HG02571 (cell line): ENCODE results near the gene ARMH3.

Source experiments
- ATAC-seq: cut with Tn5 transposase; IDR thresholded peaks from one replicate; pipeline ENCODE4 v1.9.1; 2021; ENCODE audit warnings: mild to moderate bottlenecking, moderate library complexity; ENCODE audit not compliant: unreplicated experiment

The ARMH3 gene, protein sequence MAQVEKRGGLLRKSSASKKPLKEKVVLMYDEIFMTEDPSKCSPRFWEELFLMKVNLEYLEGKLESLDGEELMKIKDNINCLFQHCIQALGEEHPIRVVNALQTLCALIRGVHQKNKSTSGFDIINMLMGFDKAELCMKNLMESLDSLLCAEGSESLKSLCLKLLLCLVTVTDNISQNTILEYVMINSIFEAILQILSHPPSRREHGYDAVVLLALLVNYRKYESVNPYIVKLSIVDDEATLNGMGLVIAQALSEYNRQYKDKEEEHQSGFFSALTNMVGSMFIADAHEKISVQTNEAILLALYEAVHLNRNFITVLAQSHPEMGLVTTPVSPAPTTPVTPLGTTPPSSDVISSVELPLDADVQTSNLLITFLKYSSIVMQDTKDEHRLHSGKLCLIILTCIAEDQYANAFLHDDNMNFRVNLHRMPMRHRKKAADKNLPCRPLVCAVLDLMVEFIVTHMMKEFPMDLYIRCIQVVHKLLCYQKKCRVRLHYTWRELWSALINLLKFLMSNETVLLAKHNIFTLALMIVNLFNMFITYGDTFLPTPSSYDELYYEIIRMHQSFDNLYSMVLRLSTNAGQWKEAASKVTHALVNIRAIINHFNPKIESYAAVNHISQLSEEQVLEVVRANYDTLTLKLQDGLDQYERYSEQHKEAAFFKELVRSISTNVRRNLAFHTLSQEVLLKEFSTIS

DNA sequence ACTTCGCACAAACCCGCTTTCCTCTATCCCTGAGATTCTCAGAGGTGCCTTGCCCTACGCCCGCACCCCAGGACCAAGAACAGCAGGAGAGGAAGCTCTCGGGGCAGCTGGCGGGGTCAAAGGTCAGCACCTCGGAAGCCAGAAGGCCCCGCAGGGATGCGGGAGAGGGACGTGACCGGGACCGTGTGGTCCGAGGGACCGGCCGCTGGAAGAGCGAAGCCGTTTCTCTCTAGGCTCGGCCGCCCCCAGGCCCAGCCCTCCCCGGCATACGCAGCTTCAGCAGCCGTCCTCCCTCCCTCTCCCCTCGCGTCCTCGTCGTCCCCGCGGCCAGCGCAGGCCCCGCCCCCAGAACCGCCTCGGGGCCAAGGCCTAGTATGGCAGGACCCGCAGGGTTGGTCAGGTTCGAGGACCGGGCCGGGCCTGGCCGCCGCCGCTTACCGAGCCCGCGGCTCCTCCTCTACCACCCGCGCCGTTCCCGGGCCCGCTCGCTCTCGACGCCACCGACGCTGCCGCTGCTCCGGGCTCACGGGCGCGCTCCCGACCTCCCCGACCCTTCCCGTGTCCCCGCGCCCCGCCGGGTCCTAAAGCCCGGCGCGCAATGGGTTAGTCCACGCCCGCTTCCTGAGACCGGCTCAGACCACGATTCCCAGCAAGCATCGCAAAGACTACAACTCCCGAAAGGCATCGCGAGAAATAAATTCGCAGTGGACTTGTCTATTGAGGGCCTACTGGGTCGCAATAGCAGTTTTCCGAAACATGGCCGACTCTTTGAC is at the start of gene ARMH3:
ARMH3 (minus strand) TSS at position 527 of the 773 bp plus-strand sequence. CDS start 16,059 bp downstream, outside the sequence.
- ATAC-seq, result peak; percentile 88

DNA sequence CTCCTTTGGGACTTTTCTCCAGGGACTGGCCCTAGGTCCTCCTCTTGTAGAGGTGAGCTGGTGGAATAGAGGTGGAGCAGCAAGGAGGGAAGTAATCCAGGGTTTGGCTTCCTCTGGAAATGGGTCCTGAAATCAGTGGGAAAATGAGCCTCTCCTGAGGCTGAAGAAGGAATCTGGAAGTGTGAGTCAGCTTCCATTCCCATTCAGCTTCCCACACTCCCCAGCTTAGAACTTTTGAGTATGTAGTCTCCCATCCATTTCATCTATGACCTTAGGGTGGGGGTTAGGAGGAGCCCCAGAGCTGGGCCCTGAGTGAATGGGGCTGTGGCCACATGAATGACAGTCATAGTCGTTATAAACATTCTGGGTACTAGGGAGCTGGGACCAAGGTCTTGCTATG is 46.4 kb upstream of the ARMH3 start:
- no peak for ATAC-seq

DNA sequence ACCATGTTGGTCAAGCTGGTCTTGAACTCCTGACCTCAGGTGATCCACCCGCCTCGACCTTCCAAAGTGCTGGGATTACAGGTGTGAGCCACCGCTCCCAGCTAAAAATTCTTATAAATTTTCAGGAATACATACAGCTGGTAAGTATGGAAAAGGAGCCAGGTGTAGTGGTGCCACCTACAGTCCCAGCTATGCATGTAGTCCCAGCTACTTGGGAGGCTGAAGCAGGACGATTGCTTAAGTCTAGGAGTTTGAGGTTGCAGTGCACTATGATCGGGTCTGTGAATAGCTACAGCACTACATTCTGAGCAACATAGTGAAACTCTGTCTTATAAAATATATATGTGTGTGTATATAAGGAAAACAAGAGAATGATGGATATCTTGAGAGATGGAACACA is 45.2 kb upstream of the ARMH3 start:
- ATAC-seq, result no peak

DNA sequence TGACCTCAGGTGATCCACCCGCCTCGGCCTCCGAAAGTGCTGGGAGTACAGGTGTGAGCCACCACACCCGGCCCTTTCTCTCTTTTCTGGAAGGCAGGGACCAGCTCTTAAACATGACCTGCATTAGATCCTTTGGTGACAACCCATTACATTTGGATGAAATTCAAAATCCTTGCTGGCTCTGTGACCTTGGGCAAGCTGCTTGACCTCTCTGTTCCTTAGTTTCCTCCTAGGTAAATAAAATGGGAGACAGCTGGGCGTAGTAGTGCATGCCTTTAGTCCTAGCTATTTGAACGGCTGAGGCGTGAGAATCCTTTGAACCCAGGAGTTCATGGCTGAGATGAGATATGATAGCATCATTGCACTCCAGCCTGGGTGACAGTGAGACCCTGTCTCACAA is 40.5 kb upstream of the ARMH3 start:
- ATAC-seq, result no peak

DNA sequence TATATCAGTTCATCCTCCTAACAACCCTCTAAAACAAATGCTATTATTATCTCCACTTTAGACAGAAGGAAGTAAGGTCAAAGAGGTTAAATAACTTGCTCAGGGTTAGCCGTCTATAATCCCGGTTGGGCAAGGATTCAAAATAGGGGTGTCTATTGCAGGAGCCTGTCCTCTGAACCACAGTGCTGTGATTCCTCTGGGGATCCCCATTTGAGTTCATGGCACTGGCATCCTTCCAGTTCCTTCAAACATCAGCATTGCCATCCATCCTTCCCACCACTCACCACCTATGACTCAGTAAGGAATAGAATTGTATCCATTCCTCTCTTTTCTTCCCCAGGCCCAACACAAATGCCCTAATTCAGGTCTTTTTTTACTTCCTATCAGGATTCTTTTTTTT is 34.8 kb upstream of the ARMH3 start:
- ATAC-seq, result no peak

DNA sequence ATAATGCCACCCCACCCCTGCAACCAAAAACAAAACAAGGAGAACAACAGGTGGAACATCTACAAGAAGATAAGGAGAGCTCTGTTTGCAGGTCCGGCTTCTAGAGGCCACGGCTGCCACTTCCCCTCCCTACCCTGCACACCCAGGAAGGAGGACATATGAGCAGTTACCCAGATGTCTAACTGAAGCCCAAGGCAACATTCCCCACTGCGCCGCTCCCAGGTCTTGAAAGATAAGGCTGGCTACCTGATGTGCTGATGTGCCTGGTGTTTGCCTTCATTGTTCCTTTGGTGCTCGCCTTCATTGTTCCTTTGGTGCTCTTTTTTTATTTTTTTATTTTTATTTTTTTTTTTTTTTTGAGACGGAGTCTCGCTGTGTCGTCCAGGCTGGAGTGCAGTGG is 30.2 kb upstream of the ARMH3 start:
- ATAC-seq, result no peak

DNA sequence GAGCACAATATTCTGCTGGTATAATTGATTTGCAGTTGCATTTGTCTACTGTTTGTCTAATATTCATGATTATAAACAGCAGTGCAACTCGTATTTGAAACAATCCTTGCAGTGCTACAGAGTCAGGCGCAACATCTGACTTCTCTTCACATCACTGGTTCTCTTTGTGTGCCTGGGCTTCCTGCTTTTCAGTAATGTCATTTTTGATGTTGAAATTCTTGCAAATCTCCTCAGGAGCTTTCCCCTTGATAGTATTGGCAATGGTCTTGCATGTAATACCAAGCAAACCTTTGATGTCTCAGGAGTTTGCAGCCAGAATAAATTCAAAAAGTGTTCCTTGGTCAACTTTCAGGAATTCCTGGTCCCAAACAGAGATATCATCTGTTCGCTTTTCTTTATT is 29.4 kb upstream of the ARMH3 start:
- no peak for ATAC-seq

DNA sequence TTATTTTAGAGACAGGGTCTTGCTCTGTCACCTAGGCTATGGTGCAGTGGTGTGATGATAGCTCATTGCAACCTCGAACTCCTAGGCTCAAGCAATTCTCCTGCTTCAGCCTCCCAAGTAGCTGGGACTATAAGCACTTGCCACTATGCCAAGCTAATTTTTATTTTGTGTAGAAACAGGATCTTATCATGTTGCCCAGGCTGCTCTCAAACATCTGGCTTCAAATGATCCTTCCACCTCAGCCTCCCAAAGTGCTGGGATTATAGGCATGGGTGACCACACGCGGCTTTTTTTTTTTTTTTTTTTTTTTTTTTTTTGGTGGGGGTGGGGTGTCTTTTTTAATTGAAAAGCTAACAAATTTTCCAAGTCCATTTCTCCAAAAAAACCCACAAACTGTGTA is 27.6 kb upstream of the ARMH3 start:
- no peak for ATAC-seq

DNA sequence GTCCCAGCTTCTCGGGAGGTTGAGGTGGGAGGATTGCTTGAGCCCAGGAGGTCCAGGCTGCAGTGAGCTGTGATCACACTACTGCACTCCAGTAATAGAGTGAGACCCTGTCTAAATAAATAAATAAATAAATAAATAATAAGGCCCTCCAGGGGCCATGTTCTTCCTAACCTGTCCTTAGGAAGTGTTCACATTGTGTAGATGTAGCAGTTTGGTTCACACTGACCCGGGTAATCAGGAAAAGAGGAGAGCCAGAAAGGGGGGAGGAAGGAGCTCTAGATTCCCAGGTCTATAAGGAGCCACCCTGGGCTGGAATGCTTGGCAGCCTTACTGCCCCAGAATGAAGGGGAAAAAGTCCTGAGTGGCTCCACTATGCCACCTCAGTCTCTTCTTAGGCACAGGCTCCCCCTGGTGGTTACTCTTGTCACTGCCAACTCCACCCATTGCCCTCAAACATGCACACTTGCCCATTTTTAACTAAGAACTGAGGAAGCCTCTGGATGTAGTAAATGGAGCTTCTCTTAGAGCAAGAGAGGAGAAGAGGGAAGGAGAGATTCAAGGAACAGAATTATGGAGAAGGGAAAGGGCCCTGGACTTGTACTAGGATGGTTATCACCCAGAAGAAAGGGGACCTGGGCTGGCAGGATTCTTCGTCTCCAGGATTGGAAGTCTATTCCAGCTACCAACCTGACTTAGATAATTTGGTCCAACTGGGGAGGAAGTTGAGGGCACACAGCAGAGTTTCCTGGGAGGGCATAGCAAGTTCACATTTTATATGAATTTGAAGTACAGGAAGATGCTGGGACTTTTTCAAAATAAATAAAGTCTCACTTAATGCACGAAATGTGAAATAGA is 16.9 kb upstream of the ARMH3 start:
- ATAC-seq, result no peak

DNA sequence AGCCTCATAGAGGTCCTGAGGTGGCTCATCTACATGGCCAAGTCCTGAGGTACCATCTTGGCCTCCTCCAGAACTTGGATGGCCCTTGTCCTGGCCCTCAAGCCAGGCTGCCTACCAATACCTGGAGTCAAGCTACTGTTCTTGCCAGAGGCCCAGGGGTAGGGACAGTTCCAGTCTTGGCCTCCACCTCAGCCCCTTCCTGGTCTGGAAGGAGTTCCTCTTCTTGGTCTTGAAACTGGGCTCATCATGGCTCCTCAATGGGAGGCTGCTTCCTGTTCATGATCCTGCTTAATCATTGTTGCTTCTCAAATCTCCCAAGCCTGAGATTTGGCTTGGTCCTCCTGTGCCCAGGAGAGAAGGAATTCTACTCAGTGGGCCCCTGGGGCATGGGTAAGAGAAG is 13.1 kb upstream of the ARMH3 start:
- no peak for ATAC-seq

DNA sequence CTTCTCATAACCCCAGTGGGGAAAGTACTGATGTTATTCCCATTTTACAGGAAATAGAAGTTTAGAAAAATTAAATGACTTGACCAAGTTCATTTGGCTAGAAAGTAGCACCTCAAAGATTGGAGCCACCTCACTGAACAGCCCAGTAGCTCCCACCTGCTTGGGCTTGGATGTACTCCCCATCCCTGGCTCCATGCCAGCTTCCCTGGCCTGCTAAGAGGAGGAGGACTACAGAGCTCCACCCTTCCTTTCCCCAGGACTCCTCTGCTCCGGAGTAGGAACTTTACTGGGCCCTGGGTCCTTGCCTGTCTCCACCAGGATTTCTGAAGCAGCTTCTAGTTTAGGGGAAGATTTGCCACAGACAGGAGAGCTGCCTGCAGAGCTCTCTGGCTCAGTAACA is 12.2 kb upstream of the ARMH3 start:
- ATAC-seq, result no peak

DNA sequence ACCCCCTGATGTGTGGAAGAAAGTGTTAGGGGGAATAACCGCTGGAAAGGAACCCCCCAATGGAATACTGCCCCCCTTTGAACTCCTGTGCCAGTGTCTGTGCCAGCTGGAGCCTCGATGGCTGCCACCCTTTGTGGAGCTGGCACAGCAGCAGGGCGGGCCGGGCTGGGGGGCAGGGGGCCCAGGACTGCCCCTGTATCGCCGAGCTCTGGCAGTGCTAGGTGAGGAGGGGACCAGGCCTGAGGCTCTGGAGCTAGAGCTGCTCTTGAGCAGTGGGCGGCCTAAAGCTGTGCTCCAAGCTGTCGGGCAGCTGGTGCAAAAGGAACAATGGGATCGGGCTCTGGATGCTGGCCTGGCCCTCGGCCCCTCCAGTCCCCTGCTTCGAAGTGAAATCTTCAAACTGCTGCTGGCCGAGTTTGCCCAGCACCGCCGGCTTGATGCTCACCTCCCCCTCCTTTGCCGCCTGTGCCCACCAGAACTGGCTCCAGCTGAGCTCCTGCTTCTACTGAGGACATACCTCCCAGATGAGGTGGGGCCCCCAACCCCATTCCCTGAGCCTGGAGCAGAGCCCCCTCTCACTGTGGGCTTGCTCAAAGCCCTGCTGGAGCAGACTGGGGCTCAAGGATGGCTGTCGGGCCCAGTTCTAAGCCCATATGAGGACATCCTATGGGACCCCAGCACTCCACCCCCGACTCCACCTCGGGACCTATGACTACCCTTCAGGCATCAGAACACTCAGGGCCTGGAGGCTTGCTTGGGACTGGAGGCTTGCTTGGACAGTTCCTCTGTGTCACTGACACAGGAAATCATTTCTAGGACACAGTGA is 11.3 kb upstream of the ARMH3 start:
- ATAC-seq, result no peak

DNA sequence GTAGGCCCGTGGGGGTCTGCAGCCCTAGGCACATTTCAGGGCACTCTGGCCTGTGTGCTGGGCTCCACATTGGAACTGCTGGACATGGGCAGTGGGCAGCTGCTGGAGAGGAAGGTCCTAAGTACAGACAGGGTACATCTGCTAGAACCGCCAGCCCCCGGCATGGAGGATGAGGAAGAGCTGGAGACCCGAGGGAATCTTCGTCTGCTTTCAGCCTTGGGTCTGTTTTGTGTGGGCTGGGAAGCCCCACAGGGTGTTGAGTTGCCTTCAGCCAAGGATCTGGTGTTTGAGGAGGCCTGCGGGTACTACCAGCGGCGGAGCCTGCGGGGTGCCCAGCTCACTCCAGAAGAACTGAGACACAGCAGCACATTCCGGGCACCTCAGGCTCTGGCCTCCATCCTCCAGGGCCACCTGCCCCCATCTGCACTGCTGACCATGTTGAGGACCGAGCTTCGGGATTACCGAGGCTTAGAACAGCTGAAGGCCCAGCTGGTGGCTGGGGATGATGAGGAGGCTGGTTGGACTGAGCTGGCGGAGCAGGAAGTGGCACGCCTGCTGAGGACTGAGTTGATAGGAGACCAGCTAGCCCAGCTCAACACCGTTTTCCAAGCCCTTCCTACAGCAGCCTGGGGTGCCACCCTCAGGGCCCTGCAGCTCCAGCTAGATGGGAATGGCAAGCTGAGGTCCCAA is 10.6 kb upstream of the ARMH3 start:
- ATAC-seq, result no peak

DNA sequence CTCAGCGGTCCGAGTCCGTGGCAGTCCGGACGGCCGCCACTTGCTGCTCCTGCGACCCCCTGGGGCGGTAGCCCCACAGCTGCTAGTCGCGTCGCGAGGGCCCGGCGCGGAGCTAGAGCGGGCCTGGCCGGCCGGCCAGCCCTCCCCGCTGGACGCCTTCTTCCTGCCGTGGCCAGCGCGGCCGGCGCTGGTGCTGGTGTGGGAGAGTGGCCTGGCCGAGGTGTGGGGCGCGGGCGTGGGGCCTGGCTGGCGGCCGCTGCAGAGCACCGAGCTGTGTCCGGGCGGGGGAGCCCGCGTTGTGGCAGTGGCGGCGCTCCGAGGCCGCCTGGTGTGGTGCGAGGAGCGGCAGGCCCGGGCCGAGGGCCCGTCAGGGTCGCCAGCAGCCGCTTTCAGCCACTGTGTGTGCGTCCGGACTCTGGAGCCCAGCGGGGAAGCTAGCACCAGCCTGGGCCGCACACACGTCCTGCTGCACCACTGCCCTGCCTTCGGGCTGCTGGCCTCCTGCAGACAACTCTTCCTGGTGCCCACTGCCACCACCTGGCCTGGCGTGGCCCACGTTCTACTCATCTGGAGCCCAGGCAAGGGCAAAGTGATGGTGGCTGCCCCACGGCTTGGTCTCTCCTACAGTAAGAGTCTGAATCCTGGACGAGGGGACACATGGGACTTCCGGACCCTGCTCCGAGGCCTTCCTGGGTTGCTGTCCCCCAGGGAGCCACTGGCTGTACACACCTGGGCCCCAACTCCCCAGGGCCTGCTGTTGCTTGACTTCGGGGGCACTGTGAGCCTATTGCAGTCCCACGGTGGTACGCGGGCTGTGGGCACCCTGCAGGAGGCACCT is 9.8 kb upstream of the ARMH3 start:
- ATAC-seq, result peak; percentile 23

DNA sequence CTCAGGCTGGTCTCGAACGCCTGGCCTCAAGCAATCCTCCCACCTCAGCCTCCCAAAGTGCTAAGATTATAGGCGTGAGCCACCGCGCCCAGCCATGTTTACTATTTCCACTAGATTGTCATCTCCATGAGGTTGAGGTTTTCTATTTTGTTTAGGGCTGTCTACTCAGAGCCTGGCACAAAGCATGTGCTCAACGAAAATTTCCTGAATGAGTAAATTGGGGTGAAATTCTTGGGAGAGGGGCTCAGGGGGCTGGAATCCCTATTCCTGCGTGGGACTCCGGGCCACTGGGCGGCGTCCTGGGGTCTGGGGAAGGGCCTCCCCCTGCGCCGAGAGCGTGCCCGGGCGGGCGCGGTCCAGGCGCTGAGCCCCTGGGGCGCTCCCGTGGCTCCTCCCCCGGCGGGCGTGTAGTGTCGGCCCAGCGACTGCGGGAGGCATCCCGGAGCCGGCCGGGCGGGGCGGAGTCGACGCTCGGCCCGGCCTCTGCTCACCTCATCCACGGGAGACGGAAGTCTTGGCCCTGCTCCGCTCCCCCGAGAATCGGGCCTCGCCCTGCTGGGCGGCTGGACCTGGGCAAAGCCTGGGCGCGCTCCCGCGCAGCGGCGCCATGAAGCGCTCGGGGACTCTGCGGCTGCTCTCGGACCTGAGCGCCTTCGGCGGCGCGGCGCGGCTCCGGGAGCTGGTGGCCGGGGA is 9.0 kb upstream of the ARMH3 start, which contains the start of gene HPS6:
HPS6 (plus strand) TSS at position 482 of the 693 bp plus-strand sequence; CDS start at position 608, 126 bp downstream.
- ATAC-seq, result peak; percentile 91

DNA sequence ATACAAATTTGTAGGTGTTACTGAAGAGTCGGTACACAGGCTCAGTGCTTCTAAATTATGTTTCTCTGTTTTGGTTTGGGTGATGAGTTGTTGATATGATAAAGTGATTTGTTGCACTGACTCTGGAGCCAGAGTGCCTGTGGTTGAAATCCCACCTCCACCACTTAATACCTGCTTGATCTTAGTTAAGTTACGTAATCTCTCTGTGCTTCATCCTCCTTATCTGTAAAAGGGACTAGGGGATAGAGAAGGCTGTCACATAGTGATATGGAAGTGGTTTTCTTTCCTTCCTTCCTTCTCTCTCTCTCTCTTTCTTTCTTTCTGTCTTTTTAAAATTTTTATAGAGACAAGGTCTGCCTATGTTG is 8.5 kb upstream of the ARMH3 start:
- no peak for ATAC-seq

DNA sequence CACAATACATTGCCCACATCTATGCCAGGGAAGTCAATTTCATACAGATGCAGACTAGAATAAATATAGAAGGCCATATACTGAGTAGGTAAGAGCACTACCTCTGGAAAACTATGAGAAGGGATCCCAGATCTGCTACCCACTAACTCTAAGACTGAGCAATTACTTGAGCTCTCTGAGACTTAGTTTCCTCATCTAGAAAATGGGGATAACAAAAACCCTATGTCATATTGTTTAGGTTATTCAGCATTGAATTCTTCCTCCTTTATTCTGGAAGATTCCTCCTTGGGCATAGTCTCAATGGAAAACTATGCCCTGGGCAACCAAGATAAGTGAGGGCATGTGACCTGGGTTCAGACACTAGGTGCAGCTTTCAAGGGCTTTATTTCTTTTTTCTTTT is 4.0 kb upstream of the ARMH3 start:
- ATAC-seq, result no peak
